HEK293 (cell line): ENCODE data around the gene ZFHX2.

Source experiments
- HOXA7 ChIP-seq: sonication (generic); formaldehyde crosslinking; IDR thresholded peaks from 2 replicates; pipeline ENCODE4 v1.8.1; 2022; ENCODE audit warnings: missing genetic modification reagents, borderline replicate concordance
- MEIS1 ChIP-seq: sonication (generic); formaldehyde crosslinking; IDR thresholded peaks from 2 replicates; pipeline ENCODE4 v1.8.1; 2022; ENCODE audit warnings: missing genetic modification reagents, mild to moderate bottlenecking, borderline replicate concordance
- RBAK ChIP-seq: fragments of 450-650 bp; formaldehyde crosslinking; IDR thresholded peaks from 2 replicates; pipeline ENCODE4 v1.5.1; 2016; ENCODE audit warnings: missing biosample characterization, missing genetic modification characterization
- SCRT2 ChIP-seq: fragments of 450-650 bp; formaldehyde crosslinking; IDR thresholded peaks from 2 replicates; pipeline ENCODE4 v1.5.1; 2016; ENCODE audit warnings: missing biosample characterization, missing genetic modification characterization
- SP3 ChIP-seq: fragments of 450-650 bp; formaldehyde crosslinking; IDR thresholded peaks from 2 replicates; pipeline ENCODE4 v1.5.1; 2016; ENCODE audit warnings: missing biosample characterization, missing genetic modification characterization
- ZNF416 ChIP-seq: fragments of 450-650 bp; formaldehyde crosslinking; IDR thresholded peaks from 2 replicates; pipeline ENCODE4 v1.5.1; 2016; ENCODE audit warnings: missing biosample characterization, missing genetic modification characterization
- ZNF433 ChIP-seq: fragments of 450-650 bp; formaldehyde crosslinking; IDR thresholded peaks from 2 replicates; pipeline ENCODE4 v1.5.1; 2016; ENCODE audit warnings: missing biosample characterization, missing genetic modification characterization, low read depth
- ZNF521 ChIP-seq: fragments of 450-650 bp; formaldehyde crosslinking; IDR thresholded peaks from 2 replicates; pipeline ENCODE4 v1.5.1; 2017; ENCODE audit warnings: missing biosample characterization, mild to moderate bottlenecking, missing genetic modification characterization
- ZNF777 ChIP-seq: fragments of 450-650 bp; formaldehyde crosslinking; IDR thresholded peaks from 2 replicates; pipeline ENCODE4 v1.5.1; 2017; ENCODE audit warnings: missing biosample characterization, missing genetic modification characterization, borderline replicate concordance
- ZNF843 ChIP-seq: fragments of 450-650 bp; formaldehyde crosslinking; IDR thresholded peaks from 2 replicates; pipeline ENCODE4 v1.5.1; 2016; ENCODE audit warnings: missing biosample characterization, missing genetic modification characterization
- TF ChIP-seq, protein P1 (sequence below): fragments of 450-650 bp; formaldehyde crosslinking; IDR thresholded peaks from 2 replicates; pipeline ENCODE4 v1.5.1; 2016; ENCODE audit warnings: missing biosample characterization, missing genetic modification characterization
- TF ChIP-seq, protein P2 (sequence below): fragments of 450-650 bp; formaldehyde crosslinking; IDR thresholded peaks from 2 replicates; pipeline ENCODE4 v1.5.1; 2016; ENCODE audit warnings: missing biosample characterization, missing genetic modification characterization

DNA sequence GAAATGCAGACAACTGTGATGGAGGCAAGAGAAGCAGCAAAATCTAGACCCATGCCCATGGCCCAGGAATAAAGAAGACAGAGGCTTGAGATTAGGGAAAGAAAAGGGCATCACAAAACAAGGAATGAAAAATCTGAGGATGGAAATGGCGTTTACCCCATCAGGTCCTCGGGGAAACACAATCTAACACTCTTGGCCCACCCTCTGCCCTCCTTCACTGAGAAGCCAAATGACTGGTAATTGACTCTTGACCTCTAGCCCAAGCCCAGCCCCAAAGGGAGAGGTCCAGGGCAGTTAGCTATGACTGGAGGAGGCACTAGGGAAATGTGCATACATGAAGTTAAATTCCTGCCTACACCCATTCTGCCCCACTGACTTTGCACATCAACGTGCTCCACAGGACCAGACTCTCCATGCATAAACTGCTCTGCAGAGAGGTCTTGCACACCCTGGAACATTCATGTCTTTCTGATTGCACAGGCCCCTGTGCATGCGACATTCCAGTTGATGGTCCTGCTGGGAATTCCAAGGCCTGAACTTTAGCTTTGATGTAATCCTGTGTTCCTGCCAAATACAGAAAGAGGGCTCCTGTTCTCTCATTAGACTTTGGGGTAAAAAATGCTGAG is 5.7 kb downstream of the ZFHX2 start:
- TF ChIP-seq, protein P1, sequence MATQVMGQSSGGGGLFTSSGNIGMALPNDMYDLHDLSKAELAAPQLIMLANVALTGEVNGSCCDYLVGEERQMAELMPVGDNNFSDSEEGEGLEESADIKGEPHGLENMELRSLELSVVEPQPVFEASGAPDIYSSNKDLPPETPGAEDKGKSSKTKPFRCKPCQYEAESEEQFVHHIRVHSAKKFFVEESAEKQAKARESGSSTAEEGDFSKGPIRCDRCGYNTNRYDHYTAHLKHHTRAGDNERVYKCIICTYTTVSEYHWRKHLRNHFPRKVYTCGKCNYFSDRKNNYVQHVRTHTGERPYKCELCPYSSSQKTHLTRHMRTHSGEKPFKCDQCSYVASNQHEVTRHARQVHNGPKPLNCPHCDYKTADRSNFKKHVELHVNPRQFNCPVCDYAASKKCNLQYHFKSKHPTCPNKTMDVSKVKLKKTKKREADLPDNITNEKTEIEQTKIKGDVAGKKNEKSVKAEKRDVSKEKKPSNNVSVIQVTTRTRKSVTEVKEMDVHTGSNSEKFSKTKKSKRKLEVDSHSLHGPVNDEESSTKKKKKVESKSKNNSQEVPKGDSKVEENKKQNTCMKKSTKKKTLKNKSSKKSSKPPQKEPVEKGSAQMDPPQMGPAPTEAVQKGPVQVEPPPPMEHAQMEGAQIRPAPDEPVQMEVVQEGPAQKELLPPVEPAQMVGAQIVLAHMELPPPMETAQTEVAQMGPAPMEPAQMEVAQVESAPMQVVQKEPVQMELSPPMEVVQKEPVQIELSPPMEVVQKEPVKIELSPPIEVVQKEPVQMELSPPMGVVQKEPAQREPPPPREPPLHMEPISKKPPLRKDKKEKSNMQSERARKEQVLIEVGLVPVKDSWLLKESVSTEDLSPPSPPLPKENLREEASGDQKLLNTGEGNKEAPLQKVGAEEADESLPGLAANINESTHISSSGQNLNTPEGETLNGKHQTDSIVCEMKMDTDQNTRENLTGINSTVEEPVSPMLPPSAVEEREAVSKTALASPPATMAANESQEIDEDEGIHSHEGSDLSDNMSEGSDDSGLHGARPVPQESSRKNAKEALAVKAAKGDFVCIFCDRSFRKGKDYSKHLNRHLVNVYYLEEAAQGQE: no peak
- TF ChIP-seq ZNF521 (tag by site-specific recombination): no peak
- TF ChIP-seq, protein P2, sequence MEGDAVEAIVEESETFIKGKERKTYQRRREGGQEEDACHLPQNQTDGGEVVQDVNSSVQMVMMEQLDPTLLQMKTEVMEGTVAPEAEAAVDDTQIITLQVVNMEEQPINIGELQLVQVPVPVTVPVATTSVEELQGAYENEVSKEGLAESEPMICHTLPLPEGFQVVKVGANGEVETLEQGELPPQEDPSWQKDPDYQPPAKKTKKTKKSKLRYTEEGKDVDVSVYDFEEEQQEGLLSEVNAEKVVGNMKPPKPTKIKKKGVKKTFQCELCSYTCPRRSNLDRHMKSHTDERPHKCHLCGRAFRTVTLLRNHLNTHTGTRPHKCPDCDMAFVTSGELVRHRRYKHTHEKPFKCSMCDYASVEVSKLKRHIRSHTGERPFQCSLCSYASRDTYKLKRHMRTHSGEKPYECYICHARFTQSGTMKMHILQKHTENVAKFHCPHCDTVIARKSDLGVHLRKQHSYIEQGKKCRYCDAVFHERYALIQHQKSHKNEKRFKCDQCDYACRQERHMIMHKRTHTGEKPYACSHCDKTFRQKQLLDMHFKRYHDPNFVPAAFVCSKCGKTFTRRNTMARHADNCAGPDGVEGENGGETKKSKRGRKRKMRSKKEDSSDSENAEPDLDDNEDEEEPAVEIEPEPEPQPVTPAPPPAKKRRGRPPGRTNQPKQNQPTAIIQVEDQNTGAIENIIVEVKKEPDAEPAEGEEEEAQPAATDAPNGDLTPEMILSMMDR (tag by site-specific recombination): no peak
- TF ChIP-seq ZNF777: no peak
- no peak for TF ChIP-seq SP3 (tag by site-specific recombination)
- no peak for TF ChIP-seq RBAK (tag by site-specific recombination)
- no peak for TF ChIP-seq MEIS1 (CRISPR knock-in tag)
- TF ChIP-seq HOXA7 (CRISPR knock-in tag): no peak
- no peak for TF ChIP-seq ZNF416
- no peak for TF ChIP-seq ZNF843 (tag by site-specific recombination)
- no peak for TF ChIP-seq ZNF433
- TF ChIP-seq SCRT2 (tag by site-specific recombination): no peak
